ENCODE results near the gene CHCHD6. TPM values are rescaled to one million over a fixed set of nuclear protein-coding genes. Genes with fewer than 3 reads are reported as not detected.

The CHCHD6 gene
- total and polyA plus RNA-seq, 2 donors from 2014 or later, result 10.7 to 35.2 TPM

DNA sequence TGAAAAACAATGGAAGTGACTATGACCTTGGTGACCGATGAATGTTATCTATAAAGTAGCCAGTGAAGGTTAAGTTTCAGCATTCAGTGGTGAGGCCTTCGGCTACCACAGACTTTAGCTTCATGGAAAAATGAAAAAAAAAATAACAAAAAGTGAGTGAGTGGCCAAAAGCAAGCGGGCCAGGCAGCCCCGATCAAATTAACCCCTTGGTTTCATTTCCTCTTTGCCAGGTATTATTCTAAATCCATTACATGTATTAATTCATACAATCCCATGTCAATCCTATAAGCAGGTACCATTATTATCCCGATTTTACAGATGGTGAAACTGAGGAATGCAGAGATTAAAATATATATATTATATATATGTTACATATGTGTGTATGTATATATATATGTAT is 21.0 kb upstream of the CHCHD6 start:
- no peak for FAIRE-seq
- Histone ChIP-seq H3K27me3 (ENCODE audit: control insufficient read depth, insufficient read depth, low read length) (no peaks in the 10 kb centered on the region), H3K27ac (ENCODE audit: low read depth in 2 of 2, low read length in 2 of 2) (no peak overlapping the region), H3K4me1 (ENCODE audit: control insufficient read depth in 2 of 3, insufficient read depth in 2 of 3, low read depth in 1 of 3, low read length in 3 of 3) (peaks cover 0 to 8% (median 3%) of the 10 kb centered on the region in 3 donors), H3K4me3 (ENCODE audit: low read length in 3 of 3) (no peak overlapping the region), H3K9ac (ENCODE audit: low read length in 3 of 3) (no peak overlapping the region), H3K9me3 (ENCODE audit: control insufficient read depth in 2 of 3, insufficient read depth in 1 of 3, low read length in 3 of 3) (no peaks in the 10 kb centered on the region), H3K36me3 (ENCODE audit: control insufficient read depth in 2 of 3, insufficient read depth in 3 of 3, low read length in 3 of 3) (no peaks in the 10 kb centered on the region)
- intact Hi-C loops (cut with DNase I), result no loop called here
- no peak for DNase-seq
- no peak for TF ChIP-seq CTCF (IDR thresholded peaks at IDR 0.05; ENCODE audit: borderline replicate concordance, extremely low read depth, insufficient read depth)

GRCh38 chr3:126684218-126684751 is 19.8 kb upstream of the CHCHD6 start:
- H3K9ac ChIP-seq (ENCODE audit: low read length in 3 of 3), result no peak overlapping the region
- no peaks in the 10 kb centered on the region for H3K27me3 ChIP-seq (ENCODE audit: control insufficient read depth, insufficient read depth, low read length)
- intact Hi-C loops (cut with DNase I), result no loop called here
- no peak for TF ChIP-seq CTCF (IDR thresholded peaks at IDR 0.05; ENCODE audit: borderline replicate concordance, extremely low read depth, insufficient read depth)
- H3K4me1 ChIP-seq (ENCODE audit: control insufficient read depth in 2 of 3, insufficient read depth in 2 of 3, low read depth in 1 of 3, low read length in 3 of 3), result peaks cover 0 to 5% (median 3%) of the 10 kb centered on the region in 3 donors
- H3K4me3 ChIP-seq (ENCODE audit: low read length in 3 of 3), result peak overlapping the region in 1 of 3 donors; percentile 9
- no peaks in the 10 kb centered on the region for H3K9me3 ChIP-seq (ENCODE audit: control insufficient read depth in 2 of 3, insufficient read depth in 1 of 3, low read length in 3 of 3)
- DNase-seq (peak in 2 of 5 donors; percentile 48 to 85), FAIRE-seq (no peak)
- no peaks in the 10 kb centered on the region for H3K36me3 ChIP-seq (ENCODE audit: control insufficient read depth in 2 of 3, insufficient read depth in 3 of 3, low read length in 3 of 3)
- no peak overlapping the region for H3K27ac ChIP-seq (ENCODE audit: low read depth in 2 of 2, low read length in 2 of 2)

DNA sequence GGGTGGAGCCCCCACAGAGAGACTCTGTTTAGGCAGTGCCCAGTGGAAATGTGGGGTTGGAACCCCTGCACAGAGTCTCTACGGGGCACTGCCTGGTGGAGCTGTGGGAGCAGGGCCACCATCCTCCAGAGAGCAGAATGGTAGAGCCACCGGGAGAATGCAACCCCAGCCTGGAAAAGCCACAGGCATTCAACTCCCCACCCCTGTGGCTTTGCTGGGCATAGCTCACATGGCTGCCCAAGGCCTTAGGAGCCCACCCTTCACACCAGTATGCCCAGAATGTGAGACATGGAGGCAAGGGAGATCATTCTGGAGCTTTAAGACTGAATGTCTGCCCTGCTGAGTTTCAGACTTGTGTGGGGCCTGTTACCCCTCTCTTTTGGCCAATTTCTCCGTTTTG is 19.0 kb upstream of the CHCHD6 start:
- no peaks in the 10 kb centered on the region for H3K9me3 ChIP-seq (ENCODE audit: control insufficient read depth in 2 of 3, insufficient read depth in 1 of 3, low read length in 3 of 3)
- intact Hi-C loops (cut with DNase I), result no loop called here
- DNase-seq, result no peak
- TF ChIP-seq CTCF (IDR thresholded peaks at IDR 0.05; ENCODE audit: borderline replicate concordance, extremely low read depth, insufficient read depth), result no peak
- no peak overlapping the region for H3K27ac ChIP-seq (ENCODE audit: low read depth in 2 of 2, low read length in 2 of 2)
- H3K27me3 ChIP-seq (ENCODE audit: control insufficient read depth, insufficient read depth, low read length), result no peaks in the 10 kb centered on the region
- H3K36me3 ChIP-seq (ENCODE audit: control insufficient read depth in 2 of 3, insufficient read depth in 3 of 3, low read length in 3 of 3), result no peaks in the 10 kb centered on the region
- H3K9ac ChIP-seq (ENCODE audit: low read length in 3 of 3), result no peak overlapping the region
- H3K4me1 ChIP-seq (ENCODE audit: control insufficient read depth in 2 of 3, insufficient read depth in 2 of 3, low read depth in 1 of 3, low read length in 3 of 3), result peaks cover 0 to 3% (median 2%) of the 10 kb centered on the region in 3 donors
- no peak for FAIRE-seq
- H3K4me3 ChIP-seq (ENCODE audit: low read length in 3 of 3), result no peak overlapping the region

DNA sequence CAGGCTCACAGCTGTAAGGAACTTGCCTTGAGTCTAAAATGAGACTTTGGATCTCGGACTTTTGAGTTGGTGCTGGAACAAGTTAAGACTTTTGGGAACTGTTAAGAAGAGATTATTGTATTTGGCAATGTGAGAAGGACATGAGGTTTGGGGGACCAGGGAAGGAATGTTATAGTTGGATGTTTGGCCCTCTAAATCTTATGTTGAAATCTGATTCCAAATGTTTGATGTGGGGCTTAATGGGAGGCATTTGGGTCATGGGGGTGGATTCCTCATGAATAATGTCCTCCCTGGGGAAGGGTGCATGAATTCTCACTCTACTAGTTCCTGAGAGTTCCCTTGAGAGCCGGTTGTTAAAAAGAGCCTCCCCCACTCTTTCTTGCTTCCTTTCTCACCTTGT is 18.5 kb upstream of the CHCHD6 start:
- Histone ChIP-seq H3K9ac (ENCODE audit: low read length in 3 of 3) (no peak overlapping the region), H3K9me3 (ENCODE audit: control insufficient read depth in 2 of 3, insufficient read depth in 1 of 3, low read length in 3 of 3) (no peaks in the 10 kb centered on the region), H3K4me1 (ENCODE audit: control insufficient read depth in 2 of 3, insufficient read depth in 2 of 3, low read depth in 1 of 3, low read length in 3 of 3) (peaks cover 0 to 3% (median 2%) of the 10 kb centered on the region in 3 donors), H3K27me3 (ENCODE audit: control insufficient read depth, insufficient read depth, low read length) (no peaks in the 10 kb centered on the region), H3K36me3 (ENCODE audit: control insufficient read depth in 2 of 3, insufficient read depth in 3 of 3, low read length in 3 of 3) (no peaks in the 10 kb centered on the region), H3K27ac (ENCODE audit: low read depth in 2 of 2, low read length in 2 of 2) (no peak overlapping the region), H3K4me3 (ENCODE audit: low read length in 3 of 3) (no peak overlapping the region)
- FAIRE-seq (no peak), DNase-seq (peak in 2 of 5 donors; percentile 39 to 75)
- TF ChIP-seq CTCF (IDR thresholded peaks at IDR 0.05; ENCODE audit: borderline replicate concordance, extremely low read depth, insufficient read depth), result no peak
- intact Hi-C loops (cut with DNase I), result no loop called here

All from kidney (tissue), 14 donors.